Mucosa of descending colon (tissue), 3 donors: ENCODE results near the gene POLR2M. TPM values are rescaled to one million over a fixed set of nuclear protein-coding genes. Genes with fewer than 3 reads are reported as not detected.

ENCODE experiments used
- ATAC-seq: fragments of 200-7000 bp; cut with Tn5 transposase; one replicate; pipeline ENCODE4 v1.9.1; 2020; ENCODE audit warnings: mild to moderate bottlenecking, moderate library complexity
- DNase-seq, 3 donors: peaks; one replicate each; pipeline ENCODE4 v3.0.0-alpha.2; 2020
- H3K36me3 ChIP-seq: fragments of 200-600 bp; one replicate; pipeline ENCODE4 v1.8.0; 2021; ENCODE audit warnings: low read depth, mild to moderate bottlenecking
- H3K4me1 ChIP-seq: fragments of 200-600 bp; one replicate; pipeline ENCODE4 v1.8.0; 2021; ENCODE audit warnings: low read depth, mild to moderate bottlenecking
- H3K4me3 ChIP-seq: fragments of 200-600 bp; one replicate; pipeline ENCODE4 v1.8.0; 2021; ENCODE audit warnings: mild to moderate bottlenecking
- H3K9me3 ChIP-seq: fragments of 200-600 bp; one replicate; pipeline ENCODE4 v1.8.0; 2021; ENCODE audit warnings: mild to moderate bottlenecking
- intact Hi-C, 2 donors: fragments of 100-400 bp; cut with DNase I in 1 of 2; cut with micrococcal nuclease in 1 of 2; formaldehyde crosslinking; loops; one replicate each; pipeline versions ENCODE4 v1.11.0 to v1.11.1; 2022; cut with DNase I, micrococcal nuclease
- total RNA-seq, 3 donors: library from RNA; stranded (reverse); fragmentation: NEBNext Ultra II Directional in 2 of 3; extraction: Animal tissue kit (Norgen Biotek cat#: 25700) in 2 of 3; gene quantifications; one replicate each; pipeline versions ENCODE4 v1.2.1 to v1.2.4, GENCODE V29; 2021 to 2023
- TF ChIP-seq, protein P1 (sequence below): fragments of 200-600 bp; IDR thresholded peaks from one replicate; pipeline ENCODE4 v1.8.0; 2022; ENCODE audit warnings: antibody characterized with exemption, mild to moderate bottlenecking
- donor health status: DM: no; HTN: no; CAD: no; lungs with moderate emphysema.
- donor health status: DM: no; HTN: no; CAD: no.
- donor health status: DM: no; HTN: yes; CAD: no.

POLR2M gene
- total RNA-seq, 3 donors from 2014 or later: 40.4 to 82.8 (median 53.3) TPM

DNA sequence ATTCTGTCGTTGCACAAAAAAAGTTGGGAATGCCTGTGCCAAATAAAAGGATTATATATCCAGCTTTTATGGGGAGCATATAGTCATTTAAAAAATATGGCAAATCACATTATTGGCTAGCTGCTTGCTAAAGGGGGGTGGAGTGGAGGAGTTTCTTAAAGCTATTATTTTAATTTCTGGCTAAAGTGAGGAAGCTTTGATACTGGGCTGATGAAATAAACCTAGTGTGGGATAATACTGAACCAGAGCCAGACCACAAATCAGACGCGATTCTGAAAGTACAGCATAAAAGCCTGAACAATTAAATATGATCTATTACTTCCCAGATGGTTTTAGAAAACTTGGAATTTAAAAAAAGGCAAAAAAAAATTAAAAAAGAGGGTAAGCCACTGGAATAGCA lies 14.4 kb downstream of the POLR2M start:
- Histone ChIP-seq H3K36me3 (no peaks in the 10 kb centered on the region), H3K4me1 (no peaks in the 10 kb centered on the region), H3K4me3 (no peak overlapping the region), H3K9me3 (no peaks in the 10 kb centered on the region)
- DNase-seq (no peak), ATAC-seq (no peak)
- TF ChIP-seq, protein P1, sequence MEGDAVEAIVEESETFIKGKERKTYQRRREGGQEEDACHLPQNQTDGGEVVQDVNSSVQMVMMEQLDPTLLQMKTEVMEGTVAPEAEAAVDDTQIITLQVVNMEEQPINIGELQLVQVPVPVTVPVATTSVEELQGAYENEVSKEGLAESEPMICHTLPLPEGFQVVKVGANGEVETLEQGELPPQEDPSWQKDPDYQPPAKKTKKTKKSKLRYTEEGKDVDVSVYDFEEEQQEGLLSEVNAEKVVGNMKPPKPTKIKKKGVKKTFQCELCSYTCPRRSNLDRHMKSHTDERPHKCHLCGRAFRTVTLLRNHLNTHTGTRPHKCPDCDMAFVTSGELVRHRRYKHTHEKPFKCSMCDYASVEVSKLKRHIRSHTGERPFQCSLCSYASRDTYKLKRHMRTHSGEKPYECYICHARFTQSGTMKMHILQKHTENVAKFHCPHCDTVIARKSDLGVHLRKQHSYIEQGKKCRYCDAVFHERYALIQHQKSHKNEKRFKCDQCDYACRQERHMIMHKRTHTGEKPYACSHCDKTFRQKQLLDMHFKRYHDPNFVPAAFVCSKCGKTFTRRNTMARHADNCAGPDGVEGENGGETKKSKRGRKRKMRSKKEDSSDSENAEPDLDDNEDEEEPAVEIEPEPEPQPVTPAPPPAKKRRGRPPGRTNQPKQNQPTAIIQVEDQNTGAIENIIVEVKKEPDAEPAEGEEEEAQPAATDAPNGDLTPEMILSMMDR: no peak
- intact Hi-C loops: no loop called here

DNA sequence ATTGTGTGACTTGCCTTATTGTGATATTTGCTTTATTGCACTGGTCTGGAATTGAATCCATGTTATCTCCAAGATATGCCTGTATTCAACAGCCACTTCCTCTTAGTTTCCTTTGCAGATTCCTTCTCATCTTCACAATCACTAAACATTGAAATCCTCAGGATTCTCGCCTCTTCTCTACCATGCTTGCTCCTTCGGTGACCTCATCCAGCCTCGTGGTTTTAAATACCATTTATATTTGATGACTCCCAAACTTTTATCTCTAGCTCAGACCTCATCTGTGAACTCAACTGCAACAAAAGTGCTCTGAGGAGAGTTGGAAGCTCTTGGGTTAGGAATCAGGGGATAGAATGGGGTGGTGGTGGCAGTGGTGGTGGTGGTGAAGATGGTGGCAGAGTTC lies 19.9 kb downstream of the POLR2M start:
- ATAC-seq: no peak
- TF ChIP-seq, protein P1: no peak
- H3K4me3 ChIP-seq: no peak overlapping the region
- H3K4me1 ChIP-seq: no peaks in the 10 kb centered on the region
- H3K36me3 ChIP-seq: no peaks in the 10 kb centered on the region
- H3K9me3 ChIP-seq: no peaks in the 10 kb centered on the region
- intact Hi-C loops: no loop called here
- no peak for DNase-seq

DNA sequence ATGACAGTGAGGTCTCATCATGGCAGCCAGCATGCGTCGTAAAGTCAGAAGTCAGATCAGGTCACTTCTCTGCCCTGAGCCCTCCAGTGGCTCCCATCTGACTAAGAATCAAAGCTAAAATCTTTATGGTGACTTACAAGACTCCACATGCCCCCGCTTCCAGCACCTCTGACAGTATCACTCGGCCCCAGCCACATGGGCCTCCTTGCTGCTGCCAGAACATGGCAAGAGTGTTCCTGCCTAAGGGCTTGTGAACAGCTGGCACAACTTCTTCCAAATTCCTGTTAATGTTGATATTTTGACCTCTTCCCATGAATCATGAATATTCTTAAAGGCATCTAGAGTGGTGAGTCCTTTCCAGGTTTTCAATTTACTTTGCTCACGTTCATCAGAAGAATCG lies 20.5 kb downstream of the POLR2M start:
- no peak for ATAC-seq
- no peak for DNase-seq
- Histone ChIP-seq H3K9me3 (no peaks in the 10 kb centered on the region), H3K4me1 (no peaks in the 10 kb centered on the region), H3K36me3 (no peaks in the 10 kb centered on the region), H3K4me3 (no peak overlapping the region)
- TF ChIP-seq, protein P1: no peak
- intact Hi-C loops: no loop called here

DNA sequence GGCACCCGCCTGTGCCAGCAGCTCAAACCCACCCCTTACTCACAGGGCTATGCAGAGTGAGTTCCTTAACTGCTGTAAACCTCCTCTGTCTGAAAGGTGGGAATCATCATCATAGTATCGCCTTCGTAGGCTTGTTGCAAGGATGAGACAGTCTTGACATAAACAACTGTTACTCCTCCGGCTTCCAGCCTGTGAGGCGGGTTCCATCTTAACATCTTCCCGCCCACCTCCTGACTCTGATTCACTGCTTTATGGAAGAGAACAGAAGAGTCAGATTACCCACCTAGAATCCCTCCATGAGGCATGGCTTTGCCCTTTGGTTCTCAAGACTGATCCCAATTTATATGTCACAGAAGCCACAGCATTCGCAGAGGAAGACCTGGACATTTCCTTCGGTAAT lies 21.9 kb downstream of the POLR2M start:
- H3K9me3 ChIP-seq: no peaks in the 10 kb centered on the region
- no peaks in the 10 kb centered on the region for H3K36me3 ChIP-seq
- intact Hi-C loops: no loop called here
- TF ChIP-seq, protein P1: no peak
- no peaks in the 10 kb centered on the region for H3K4me1 ChIP-seq
- DNase-seq (no peak), ATAC-seq (no peak)
- no peak overlapping the region for H3K4me3 ChIP-seq

DNA sequence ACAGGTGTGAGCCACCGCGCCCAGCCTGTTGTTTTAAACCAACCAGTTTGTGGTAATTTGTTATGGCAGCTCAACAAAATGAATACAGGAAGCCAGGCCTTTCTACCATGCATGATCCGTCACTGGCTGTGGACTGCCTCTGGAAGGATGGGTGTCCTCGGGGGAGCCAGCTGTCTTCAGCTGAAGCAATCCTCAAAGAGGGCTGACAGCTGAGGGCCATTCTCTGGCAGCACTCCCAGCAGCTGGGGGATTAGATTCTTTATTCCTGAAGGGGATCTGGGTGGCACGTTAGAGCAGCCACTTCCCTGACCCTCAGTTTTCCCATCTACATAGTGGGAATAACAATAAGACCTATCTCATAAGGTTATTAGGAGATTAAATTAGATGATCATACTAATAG lies 24.4 kb downstream of the POLR2M start:
- TF ChIP-seq, protein P1: no peak

DNA sequence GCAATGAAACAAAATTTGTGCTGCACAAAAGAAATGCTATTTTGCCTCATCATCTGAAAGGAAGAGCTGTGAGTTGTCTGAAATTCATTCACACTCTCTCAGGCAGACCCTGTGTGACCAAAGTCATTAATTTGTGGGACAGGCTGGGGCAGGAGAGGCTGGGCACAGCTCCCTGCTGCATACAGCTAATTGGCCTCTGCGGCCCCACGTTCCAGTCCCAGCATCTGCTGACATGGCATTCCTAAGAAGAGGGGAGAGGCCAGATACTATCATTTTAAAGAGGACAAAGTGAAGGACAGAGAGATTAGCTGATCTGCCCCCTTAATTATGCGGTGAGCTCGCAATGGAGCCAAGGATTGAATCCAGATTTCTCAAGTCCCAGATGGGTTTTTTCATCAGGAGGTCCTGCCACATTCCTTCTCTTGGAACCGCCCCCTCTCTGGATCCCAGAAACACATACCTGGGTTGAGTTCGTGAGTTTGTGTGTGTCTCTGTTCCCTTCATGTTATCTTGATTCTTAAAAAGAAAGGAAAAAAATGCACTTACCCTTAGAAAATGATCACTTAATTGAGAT lies 25.1 kb downstream of the POLR2M start:
- no peak for ATAC-seq
- TF ChIP-seq, protein P1: no peak
- Histone ChIP-seq H3K9me3 (no peaks in the 10 kb centered on the region), H3K4me3 (no peak overlapping the region), H3K4me1 (no peaks in the 10 kb centered on the region), H3K36me3 (no peaks in the 10 kb centered on the region)
- no peak for DNase-seq
- intact Hi-C loops: no loop called here

More for the DNA sequence above, 24.4 kb downstream of the POLR2M start:
- DNase-seq (no peak), ATAC-seq (no peak)
- H3K4me1 ChIP-seq: no peaks in the 10 kb centered on the region
- intact Hi-C loops: no loop called here
- no peak overlapping the region for H3K4me3 ChIP-seq
- no peaks in the 10 kb centered on the region for H3K9me3 ChIP-seq
- H3K36me3 ChIP-seq: no peaks in the 10 kb centered on the region
